ENCODE results near the gene DIPK1A. TPM values are rescaled to one million over a fixed set of nuclear protein-coding genes. Genes with fewer than 3 reads are reported as not detected.

Gene DIPK1A
- polyA plus RNA-seq, 1 donor from 2014 or later = 10.0 TPM

GRCh38 chr1:92797297-92797696, 164.0 kb downstream of the DIPK1A start:
- no peak for TF ChIP-seq REST (IDR thresholded peaks at IDR 0.05; ENCODE audit: borderline replicate concordance)
- TF ChIP-seq SMC3 (conservative IDR thresholded peaks at IDR 0.05; ENCODE audit: poor library complexity) = no peak
- TF ChIP-seq EP300 (conservative IDR thresholded peaks at IDR 0.05; ENCODE audit: poor library complexity, severe bottlenecking) = no peak
- no peak for TF ChIP-seq TAF1 (IDR thresholded peaks at IDR 0.05; ENCODE audit: low read depth)
- TF ChIP-seq CTCF (IDR thresholded peaks at IDR 0.05; ENCODE audit: poor library complexity, severe bottlenecking) = no peak
- TF ChIP-seq RAD21 (conservative IDR thresholded peaks at IDR 0.05) = no peak
- no peak for TF ChIP-seq MXI1 (conservative IDR thresholded peaks at IDR 0.05; ENCODE audit: poor library complexity, severe bottlenecking)
- TF ChIP-seq EZH2 (IDR thresholded peaks at IDR 0.05; ENCODE audit: borderline replicate concordance, insufficient read depth, low read length, poor library complexity, severe bottlenecking) = no peak
- TF ChIP-seq POLR2AphosphoS5 (IDR thresholded peaks at IDR 0.05) = no peak
- H2AFZ ChIP-seq (ENCODE audit: low read depth, low read length) = no peak overlapping the region

GRCh38 chr1:92795166-92795565, 166.1 kb downstream of the DIPK1A start:
- H3K36me3 ChIP-seq (ENCODE audit: insufficient read depth, low read length) = no peaks in the 10 kb centered on the region
- H3K4me3 ChIP-seq (ENCODE audit: low read length) = no peak overlapping the region
- no peak overlapping the region for H2AFZ ChIP-seq (ENCODE audit: low read depth, low read length)
- no peaks in the 10 kb centered on the region for H3K79me2 ChIP-seq (replicated peaks; ENCODE audit: insufficient read depth, low read length)
- no peaks in the 10 kb centered on the region for H3K9me3 ChIP-seq (ENCODE audit: low read length)
- H3K27ac ChIP-seq (ENCODE audit: low read length) = no peak overlapping the region
- no peak overlapping the region for H3K9ac ChIP-seq (ENCODE audit: low read length)
- no peaks in the 10 kb centered on the region for H3K27me3 ChIP-seq (ENCODE audit: insufficient read depth, low read depth, low read length)
- H4K20me1 ChIP-seq (ENCODE audit: insufficient read depth) = no peaks in the 10 kb centered on the region
- H3K4me2 ChIP-seq (ENCODE audit: low read length) = no peak overlapping the region
- H3F3A ChIP-seq (ENCODE audit: insufficient read depth, low read length, poor library complexity, severe bottlenecking) = no peaks in the 10 kb centered on the region
- no peaks in the 10 kb centered on the region for H3K9me2 ChIP-seq (ENCODE audit: insufficient read depth, low read length)
- TF ChIP-seq EP300 (conservative IDR thresholded peaks at IDR 0.05; ENCODE audit: poor library complexity, severe bottlenecking) = no peak

More at GRCh38 chr1:92797297-92797696, 164.0 kb downstream of the DIPK1A start:
- no peak overlapping the region for H3K27ac ChIP-seq (ENCODE audit: low read length)
- H3F3A ChIP-seq (ENCODE audit: insufficient read depth, low read length, poor library complexity, severe bottlenecking) = no peaks in the 10 kb centered on the region
- H3K79me2 ChIP-seq (replicated peaks; ENCODE audit: insufficient read depth, low read length) = no peaks in the 10 kb centered on the region
- no peaks in the 10 kb centered on the region for H3K9me2 ChIP-seq (ENCODE audit: insufficient read depth, low read length)
- H3K9ac ChIP-seq (ENCODE audit: low read length) = no peak overlapping the region
- no peaks in the 10 kb centered on the region for H3K27me3 ChIP-seq (ENCODE audit: insufficient read depth, low read depth, low read length)
- no peaks in the 10 kb centered on the region for H3K9me3 ChIP-seq (ENCODE audit: low read length)
- H4K20me1 ChIP-seq (ENCODE audit: insufficient read depth) = no peaks in the 10 kb centered on the region
- no peaks in the 10 kb centered on the region for H3K36me3 ChIP-seq (ENCODE audit: insufficient read depth, low read length)
- H3K4me3 ChIP-seq (ENCODE audit: low read length) = no peak overlapping the region
- H3K4me2 ChIP-seq (ENCODE audit: low read length) = no peak overlapping the region

- Histone ChIP-seq H4K20me1 (ENCODE audit: insufficient read depth) (no peaks in the 10 kb centered on the region), H2AFZ (ENCODE audit: low read depth, low read length) (peak overlapping the region; percentile 34), H3K27me3 (ENCODE audit: insufficient read depth, low read depth, low read length) (no peaks in the 10 kb centered on the region), H3K9me2 (ENCODE audit: insufficient read depth, low read length) (no peaks in the 10 kb centered on the region), H3K4me2 (ENCODE audit: low read length) (no peak overlapping the region), H3K4me3 (ENCODE audit: low read length) (peak overlapping the region; percentile 16), H3F3A (ENCODE audit: insufficient read depth, low read length, poor library complexity, severe bottlenecking) (no peaks in the 10 kb centered on the region), H3K9me3 (ENCODE audit: low read length) (no peaks in the 10 kb centered on the region), H3K36me3 (ENCODE audit: insufficient read depth, low read length) (no peaks in the 10 kb centered on the region), H3K79me2 (replicated peaks; ENCODE audit: insufficient read depth, low read length) (no peaks in the 10 kb centered on the region), H3K9ac (ENCODE audit: low read length) (no peak overlapping the region), H3K27ac (ENCODE audit: low read length) (no peak overlapping the region)
- TF ChIP-seq REST (IDR thresholded peaks at IDR 0.05; ENCODE audit: borderline replicate concordance) = no peak
- no peak for TF ChIP-seq EP300 (conservative IDR thresholded peaks at IDR 0.05; ENCODE audit: poor library complexity, severe bottlenecking)
- no peak for TF ChIP-seq CTCF (IDR thresholded peaks at IDR 0.05; ENCODE audit: poor library complexity, severe bottlenecking)
- TF ChIP-seq SMC3 (conservative IDR thresholded peaks at IDR 0.05; ENCODE audit: poor library complexity) = no peak
- TF ChIP-seq RAD21 (conservative IDR thresholded peaks at IDR 0.05) = no peak
- TF ChIP-seq MXI1 (conservative IDR thresholded peaks at IDR 0.05; ENCODE audit: poor library complexity, severe bottlenecking) = no peak
- TF ChIP-seq POLR2AphosphoS5 (IDR thresholded peaks at IDR 0.05) = no peak
- TF ChIP-seq TAF1 (IDR thresholded peaks at IDR 0.05; ENCODE audit: low read depth) = no peak
- TF ChIP-seq EZH2 (IDR thresholded peaks at IDR 0.05; ENCODE audit: borderline replicate concordance, insufficient read depth, low read length, poor library complexity, severe bottlenecking) = no peak
Observed at GRCh38 chr1:92792340-92792782, 168.9 kb downstream of the DIPK1A start.

Measured in neural cell (in vitro differentiated cells).